Measurements from ENCODE around the gene TMEM89.
A peak's percentile ranks its signal among the peaks of the same experiment; 100 is the strongest.

GRCh38 chr3:48656061-48656840 is 34.7 kb upstream of the TMEM89 start:
- TF ChIP-seq EZH2 (optimal IDR thresholded peaks at IDR 0.05; ENCODE audit: low read depth, low read length) (no peak), CTCF (IDR thresholded peaks at IDR 0.05; ENCODE audit: low read length) (peak; percentile 55)

Data from MM.1S (cell line).